Kidney (tissue), 14 donors: ENCODE results near the gene ZNF217. TPM values are rescaled to one million over a fixed set of nuclear protein-coding genes. Genes with fewer than 3 reads are reported as not detected.

Source experiments
- DNase-seq, 5 donors: peaks; one replicate each; pipeline ENCODE4 v3.0.0-alpha.2; 2013 to 2020
- FAIRE-seq: peaks from 2 replicates; lab custom pipeline; 2012; peaks lifted over from hg19 to GRCh38; lab: Jason Lieb, UNC
- H3K27ac ChIP-seq, 2 donors: one replicate each; pipeline ENCODE4 v1.7.0; 2013; ENCODE audit warnings: low read depth in 2 of 2, low read length in 2 of 2, inconsistent platforms in 1 of 2
- H3K27me3 ChIP-seq: one replicate; pipeline ENCODE4 v1.7.1; 2013; ENCODE audit warnings: low read length, inconsistent platforms; ENCODE audit not compliant: control insufficient read depth, insufficient read depth
- H3K36me3 ChIP-seq, 3 donors: one replicate each; pipeline versions ENCODE4 v1.7.0 to v1.7.1; 2013; ENCODE audit warnings: low read length in 3 of 3, control low read depth in 1 of 3, inconsistent platforms in 1 of 3; ENCODE audit not compliant: insufficient read depth in 3 of 3, control insufficient read depth in 2 of 3
- H3K4me1 ChIP-seq, 3 donors: one replicate each; pipeline versions ENCODE4 v1.7.0 to v1.7.1; 2013; ENCODE audit warnings: low read length in 3 of 3, inconsistent platforms in 1 of 3, low read depth in 1 of 3; ENCODE audit not compliant: control insufficient read depth in 2 of 3, insufficient read depth in 2 of 3
- H3K4me3 ChIP-seq, 3 donors: one replicate each; pipeline versions ENCODE4 v1.7.0 to v1.8.1; 2013; ENCODE audit warnings: low read length in 3 of 3, control low read depth in 1 of 3, inconsistent platforms in 1 of 3
- H3K9ac ChIP-seq, 3 donors: one replicate each; pipeline versions ENCODE4 v1.7.0 to v1.7.1; 2013; ENCODE audit warnings: low read length in 3 of 3, control low read depth in 1 of 3, inconsistent platforms in 1 of 3
- H3K9me3 ChIP-seq, 3 donors: one replicate each; pipeline versions ENCODE4 v1.7.0 to v1.7.1; 2013; ENCODE audit warnings: low read length in 3 of 3, control low read depth in 1 of 3, inconsistent platforms in 1 of 3; ENCODE audit not compliant: control insufficient read depth in 2 of 3, insufficient read depth in 1 of 3
- CTCF ChIP-seq: IDR thresholded peaks from 3 replicates; pipeline ENCODE4 v1.5.1; 2012; ENCODE audit warnings: mild to moderate bottlenecking, moderate library complexity, borderline replicate concordance; ENCODE audit not compliant: insufficient read depth; ENCODE audit errors: extremely low read depth
- intact Hi-C: fragments of 100-400 bp; cut with DNase I; formaldehyde crosslinking; loops from one replicate; pipeline ENCODE4 v1.11.1; 2022
- polyA plus RNA-seq: library from polyadenylated mRNA; stranded (reverse); fragments of 350-450 nt; fragmentation: Illumina TruSeq; extraction: RNeasy Lipid Tissue Mini Kit (QIAGEN cat#74804); gene quantifications from one replicate; pipeline ENCODE4 v1.2.3, GENCODE V29; 2014; ENCODE audit warnings: low read depth, low replicate concordance; ENCODE audit not compliant: insufficient read depth
- total RNA-seq: library from RNA; stranded (reverse); fragmentation: NEBNext Ultra II Directional; extraction: Animal tissue kit (Norgen Biotek cat#: 25700); gene quantifications from one replicate; pipeline ENCODE4 v1.2.1, GENCODE V29; 2021
- donor health status: control.
- donor health status: control.
- donor health status: control.
- donor health status: control.
- donor health status: control.
- donor health status: DM: yes; HTN: yes; CAD: no.
- donor health status: Normal renal cell carcinoma (clear cell type).

ZNF217 gene
- total and polyA plus RNA-seq, 2 donors from 2014 or later: 5.0 to 60.9 TPM

GRCh38 chr20:53576195-53576580 is 17.5 kb downstream of the ZNF217 start:
- H3K9me3 ChIP-seq: no peaks in the 10 kb centered on the region
- intact Hi-C loops: loop anchor here (10.0 kb wide), 1 partner anchor 349 kb away; no protein-coding TSS in a partner anchor
- H3K36me3 ChIP-seq: peaks cover 5 to 42% (median 29%) of the 10 kb centered on the region in 3 donors
- DNase-seq (peak in 1 of 5 donors; percentile 18), FAIRE-seq (no peak)
- TF ChIP-seq CTCF: no peak
- H3K4me3 ChIP-seq: no peak overlapping the region
- no peaks in the 10 kb centered on the region for H3K27me3 ChIP-seq
- H3K4me1 ChIP-seq: peaks cover 4 to 18% (median 16%) of the 10 kb centered on the region in 3 donors
- H3K9ac ChIP-seq: no peak overlapping the region
- no peak overlapping the region for H3K27ac ChIP-seq

DNA sequence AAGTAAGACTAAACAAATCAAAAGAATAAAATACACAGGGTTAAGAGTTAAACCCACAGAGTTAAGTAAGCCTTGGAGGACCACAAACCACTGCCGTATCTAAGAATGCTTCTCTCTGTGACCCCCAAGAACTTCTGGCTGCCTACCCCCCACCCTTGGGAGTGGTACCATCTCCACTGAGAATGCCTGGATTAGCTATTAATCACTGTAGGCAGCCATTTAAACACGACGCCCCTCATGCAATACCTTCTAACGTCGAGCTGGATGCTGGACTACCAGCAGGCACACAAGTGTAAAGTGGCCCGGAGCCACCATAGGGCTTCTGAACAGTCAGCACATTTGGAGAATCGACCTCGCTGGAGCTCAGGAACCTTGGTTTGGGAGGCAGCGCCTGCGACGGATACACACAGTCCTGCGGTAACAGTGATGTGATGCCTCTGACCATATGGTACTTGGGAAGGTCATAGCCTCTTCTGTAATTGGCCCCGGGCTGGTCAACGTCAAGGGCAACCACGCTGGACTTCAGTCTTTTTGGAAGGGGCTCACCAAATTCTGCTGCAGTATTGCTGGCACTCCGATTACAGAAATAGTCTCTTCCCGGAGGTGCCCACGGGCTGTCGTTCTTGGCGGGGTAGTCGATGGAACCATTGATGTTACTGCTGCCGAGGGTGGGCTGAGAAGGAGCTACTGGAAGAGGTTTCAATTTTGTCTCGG is 18.0 kb downstream of the ZNF217 start:
- no peak for TF ChIP-seq CTCF
- intact Hi-C loops: loop anchor here (10.0 kb wide), 1 partner anchor 349 kb away; no protein-coding TSS in a partner anchor
- Histone ChIP-seq H3K4me3 (no peak overlapping the region), H3K9me3 (no peaks in the 10 kb centered on the region), H3K36me3 (peaks cover 5 to 41% (median 32%) of the 10 kb centered on the region in 3 donors), H3K4me1 (peaks cover 4 to 16% (median 16%) of the 10 kb centered on the region in 3 donors), H3K9ac (no peak overlapping the region), H3K27ac (no peak overlapping the region), H3K27me3 (no peaks in the 10 kb centered on the region)
- DNase-seq: peak in 1 of 5 donors; percentile 18
- FAIRE-seq: no peak

DNA sequence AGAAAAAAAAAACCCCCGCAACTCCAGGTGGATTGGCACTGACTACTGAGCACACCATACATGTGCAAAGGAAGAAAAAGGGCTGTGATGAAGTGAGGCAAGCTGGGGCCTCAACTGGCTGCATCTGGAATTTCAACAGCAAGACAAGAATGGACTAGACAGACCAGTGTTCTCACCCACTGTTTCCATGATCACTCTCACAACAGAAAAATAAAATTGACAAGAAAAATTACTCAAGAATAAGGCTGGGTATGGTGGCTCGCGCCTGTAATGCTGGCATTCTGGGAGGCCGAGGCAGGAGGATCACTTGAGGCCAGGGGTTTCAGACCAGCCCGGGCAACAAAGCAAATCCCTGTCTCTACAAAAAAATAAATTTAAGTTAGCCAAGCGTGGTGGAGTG is 18.8 kb downstream of the ZNF217 start:
- H3K9ac ChIP-seq: no peak overlapping the region
- FAIRE-seq (no peak), DNase-seq (peak in 1 of 5 donors; percentile 9)
- no peaks in the 10 kb centered on the region for H3K9me3 ChIP-seq
- peaks cover 4 to 10% (median 9%) of the 10 kb centered on the region in 3 donors for H3K4me1 ChIP-seq
- intact Hi-C loops: loop anchor here (10.0 kb wide), 1 partner anchor 350 kb away; no protein-coding TSS in a partner anchor
- no peak for TF ChIP-seq CTCF
- no peak overlapping the region for H3K4me3 ChIP-seq
- no peak overlapping the region for H3K27ac ChIP-seq
- peaks cover 5 to 47% (median 36%) of the 10 kb centered on the region in 3 donors for H3K36me3 ChIP-seq
- no peaks in the 10 kb centered on the region for H3K27me3 ChIP-seq
